SK-N-SH (cell line): Measurements from ENCODE around the gene DTNA. TPM values are rescaled to one million over a fixed set of nuclear protein-coding genes. Genes with fewer than 3 reads are reported as not detected.

Experiments used
- CTCF ChIA-PET: fragments of 300-600, 350-600 bp; formaldehyde crosslinking; extraction: SDS; loops from one replicate; lab custom pipeline; 2021; lab: Yijun Ruan, JAX
- POLR2A ChIA-PET: fragments of 350-600 bp; sonication (Branson Sonifier 250); formaldehyde crosslinking; extraction: SDS; loops from one replicate; lab custom pipeline; 2020; ENCODE audit warnings: antibody characterized with exemption, inconsistent platforms; lab: Yijun Ruan, JAX
- DNase-seq: peaks from one replicate; pipeline ENCODE4 v3.0.0; 2012
- H2AFZ ChIP-seq: fragments of 200-600 bp; sonication (generic); 2 replicates; pipeline ENCODE4 v1.8.1; 2016; ENCODE audit warnings: antibody characterized with exemption, mild to moderate bottlenecking, low read depth
- H3F3A ChIP-seq: fragments of 200-600 bp; sonication (generic); replicated peaks from 2 replicates; pipeline ENCODE3; 2016; ENCODE audit warnings: antibody characterized with exemption, mild to moderate bottlenecking; ENCODE audit not compliant: insufficient read depth
- H3K27ac ChIP-seq, 2 experiments: fragments of 200-500 bp in 1 of 2; fragments of 200-600 bp in 1 of 2; sonication (Bioruptor generic) in 1 of 2; sonication (generic), shearing (Covaris generic) in 1 of 2; 2 replicates each; pipeline versions ENCODE4 v1.5.1 to v1.6.1; 2014 to 2016; ENCODE audit warnings: low read depth in 2 of 2, inconsistent platforms in 1 of 2, low read length in 1 of 2, mild to moderate bottlenecking in 1 of 2, mixed read lengths in 1 of 2
- H3K27me3 ChIP-seq: fragments of 200-600 bp; sonication (generic), shearing (Covaris generic); 2 replicates; pipeline ENCODE4 v1.6.1; 2016; ENCODE audit warnings: mixed run types; ENCODE audit not compliant: insufficient read depth
- H3K36me3 ChIP-seq, 2 experiments: fragments of 200-500 bp in 1 of 2; fragments of 200-600 bp in 1 of 2; sonication (Bioruptor generic) in 1 of 2; sonication (generic) in 1 of 2; replicated peaks in 1 of 2; 2 replicates each; pipeline versions ENCODE3 to v1.5.1; 2014 to 2016; ENCODE audit warnings: low read length in 1 of 2, mild to moderate bottlenecking in 1 of 2; ENCODE audit not compliant: insufficient read depth in 2 of 2, control insufficient read depth in 1 of 2
- H3K4me1 ChIP-seq, 2 experiments: fragments of 200-500 bp in 1 of 2; fragments of 200-600 bp in 1 of 2; sonication (Bioruptor generic) in 1 of 2; sonication (generic), shearing (Covaris generic) in 1 of 2; 2 replicates each; pipeline versions ENCODE4 v1.5.1 to v1.6.1; 2014 to 2016; ENCODE audit warnings: low read depth in 1 of 2, low read length in 1 of 2, mixed run types in 1 of 2; ENCODE audit not compliant: insufficient read depth in 2 of 2, control insufficient read depth in 1 of 2
- H3K4me2 ChIP-seq: fragments of 200-600 bp; sonication (generic), shearing (Covaris generic); 2 replicates; pipeline ENCODE4 v1.6.1; 2017; ENCODE audit warnings: mixed run types
- H3K4me3 ChIP-seq, 2 experiments: fragments of 200-500 bp in 1 of 2; fragments of 200-600 bp in 1 of 2; sonication (Bioruptor generic) in 1 of 2; sonication (generic), shearing (Covaris generic) in 1 of 2; 2 replicates each; pipeline versions ENCODE4 v1.5.1 to v1.8.1; 2014 to 2016; ENCODE audit warnings: low read depth in 2 of 2, inconsistent platforms in 1 of 2, low read length in 1 of 2, mild to moderate bottlenecking in 1 of 2, mixed read lengths in 1 of 2, moderate library complexity in 1 of 2
- H3K79me2 ChIP-seq: fragments of 200-600 bp; sonication (generic); 2 replicates; pipeline ENCODE4 v1.8.1; 2017; ENCODE audit warnings: mild to moderate bottlenecking; ENCODE audit not compliant: insufficient read depth
- H3K9ac ChIP-seq: fragments of 200-600 bp; sonication (generic); 2 replicates; pipeline ENCODE4 v1.6.1; 2017; ENCODE audit warnings: mixed run types
- H3K9me2 ChIP-seq: fragments of 200-600 bp; sonication (generic); 2 replicates; pipeline ENCODE4 v1.6.1; 2017; ENCODE audit warnings: mixed run types
- H3K9me3 ChIP-seq: fragments of 200-600 bp; sonication (generic); 2 replicates; pipeline ENCODE4 v1.6.1; 2017; ENCODE audit warnings: mixed run types, mild to moderate bottlenecking, moderate library complexity
- H4K20me1 ChIP-seq: fragments of 200-600 bp; sonication (generic); 2 replicates; pipeline ENCODE4 v1.6.1; 2017; ENCODE audit warnings: mild to moderate bottlenecking, mixed run types; ENCODE audit not compliant: insufficient read depth
- CHD2 ChIP-seq: fragments of 150-350 bp; IDR thresholded peaks from 2 replicates; pipeline ENCODE4 v1.6.1; 2018; ENCODE audit warnings: low read length; ENCODE audit not compliant: partially characterized antibody
- CTCF ChIP-seq: fragments of 200-600 bp; sonication (generic); IDR thresholded peaks from 2 replicates; pipeline ENCODE4 v1.6.1; 2017; ENCODE audit warnings: antibody characterized with exemption, mild to moderate bottlenecking, moderate library complexity
- ELF1 ChIP-seq: IDR thresholded peaks from 2 replicates; pipeline ENCODE4 v1.4.0; 2012
- EP300 ChIP-seq, 2 experiments: IDR thresholded peaks; 2 replicates each; pipeline versions ENCODE4 v1.4.0 to v1.6.1; 2012; ENCODE audit warnings: borderline replicate concordance in 1 of 2, low read depth in 1 of 2, low read length in 1 of 2
- GABPA ChIP-seq: IDR thresholded peaks from 2 replicates; pipeline ENCODE4 v1.4.0; 2012; ENCODE audit warnings: low read depth, mild to moderate bottlenecking
- GATA2 ChIP-seq: sonication (generic); formaldehyde crosslinking; IDR thresholded peaks from 2 replicates; pipeline ENCODE4 v1.5.0; 2020; ENCODE audit warnings: mild to moderate bottlenecking, missing genetic modification reagents
- JUND ChIP-seq: IDR thresholded peaks from 2 replicates; pipeline ENCODE4 v1.4.0; 2012
- MAX ChIP-seq: IDR thresholded peaks from 2 replicates; pipeline ENCODE4 v1.4.0; 2012; ENCODE audit warnings: low read depth
- NFIC ChIP-seq: IDR thresholded peaks from 2 replicates; pipeline ENCODE4 v1.4.0; 2012; ENCODE audit warnings: borderline replicate concordance
- NRF1 ChIP-seq: IDR thresholded peaks from 2 replicates; pipeline ENCODE4 v1.6.1; 2012; ENCODE audit warnings: low read depth, mild to moderate bottlenecking, low read length
- POLR2AphosphoS5 ChIP-seq: IDR thresholded peaks from 2 replicates; pipeline ENCODE4 v1.6.1; 2012; ENCODE audit warnings: low read depth, low read length
- RAD21 ChIP-seq: IDR thresholded peaks from 2 replicates; pipeline ENCODE4 v1.6.1; 2012; ENCODE audit warnings: mild to moderate bottlenecking, low read length
- RCOR1 ChIP-seq: fragments of 150-350 bp; IDR thresholded peaks from 2 replicates; pipeline ENCODE4 v1.6.1; 2017; ENCODE audit warnings: antibody characterized with exemption, low read length
- RFX5 ChIP-seq: IDR thresholded peaks from 2 replicates; pipeline ENCODE4 v1.6.1; 2012; ENCODE audit warnings: mild to moderate bottlenecking, improper control_type of control experiment, low read length
- RXRA ChIP-seq: IDR thresholded peaks from 2 replicates; pipeline ENCODE4 v1.4.0; 2012; ENCODE audit warnings: low read depth, mild to moderate bottlenecking, borderline replicate concordance
- SMC3 ChIP-seq: IDR thresholded peaks from 2 replicates; pipeline ENCODE4 v1.6.1; 2012; ENCODE audit warnings: low read depth, low read length, improper control_type of control experiment
- TCF12 ChIP-seq: IDR thresholded peaks from 2 replicates; pipeline ENCODE4 v1.4.0; 2012
- ZBTB33 ChIP-seq: IDR thresholded peaks from 2 replicates; pipeline ENCODE4 v1.4.0; 2012; ENCODE audit warnings: low read depth, borderline replicate concordance
- WGBS: methylation state at CpG from one replicate; pipeline ENCODE4 v1.1.6; 2017; ENCODE audit warnings: low lambda C conversion rate; 5-methylcytosine and 5-hydroxymethylcytosine counted together
- polyA plus RNA-seq, 3 experiments: library from polyadenylated mRNA; depleted of rRNA; stranded (reverse); fragments of >200 nt; gene quantifications; 2 replicates each; pipeline ENCODE4 v1.2.3, GENCODE V29; 2012
- TF ChIP-seq, protein P1 (sequence below): IDR thresholded peaks from 2 replicates; pipeline ENCODE4 v1.4.0; 2012; ENCODE audit warnings: low read depth, borderline replicate concordance

Gene DTNA
- polyA plus RNA-seq, 1 of the 3 experiments (the other 2 are of a cell fraction): 7.9 TPM

- DNase-seq: no peak
- Histone ChIP-seq H3K36me3 (no peaks in the 10 kb centered on the region), H3K79me2 (no peaks in the 10 kb centered on the region), H3K9ac (no peak overlapping the region), H3K4me1 (no peaks in the 10 kb centered on the region), H3K4me3 (no peak overlapping the region), H4K20me1 (no peaks in the 10 kb centered on the region), H2AFZ (no peak overlapping the region), H3K9me2 (no peaks in the 10 kb centered on the region), H3K4me2 (no peak overlapping the region), H3K27ac (no peak overlapping the region), H3K9me3 (no peaks in the 10 kb centered on the region)
- ChIA-PET POLR2A (no interaction called here), CTCF (interaction anchor here (0.6 kb wide), 1 partner anchor 57 kb away, joined by 3 read pairs; no protein-coding TSS in a partner anchor)
- 85% methylated on average over 6 of the region's 7 CpGs for WGBS
- TF ChIP-seq CTCF: no peak
- no peak for TF ChIP-seq JUND
- no peak for TF ChIP-seq POLR2AphosphoS5
- TF ChIP-seq EP300 (IDR thresholded peaks at IDR 0.05; ENCODE audit: borderline replicate concordance in 1 of 2, low read depth in 1 of 2, low read length in 1 of 2): no peak
- no peak for TF ChIP-seq RAD21
- TF ChIP-seq ELF1: no peak
- no peak for TF ChIP-seq CHD2
- no peak for TF ChIP-seq GABPA
- no peak for TF ChIP-seq MAX
- TF ChIP-seq, protein P1, sequence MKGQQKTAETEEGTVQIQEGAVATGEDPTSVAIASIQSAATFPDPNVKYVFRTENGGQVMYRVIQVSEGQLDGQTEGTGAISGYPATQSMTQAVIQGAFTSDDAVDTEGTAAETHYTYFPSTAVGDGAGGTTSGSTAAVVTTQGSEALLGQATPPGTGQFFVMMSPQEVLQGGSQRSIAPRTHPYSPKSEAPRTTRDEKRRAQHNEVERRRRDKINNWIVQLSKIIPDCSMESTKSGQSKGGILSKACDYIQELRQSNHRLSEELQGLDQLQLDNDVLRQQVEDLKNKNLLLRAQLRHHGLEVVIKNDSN: no peak
- no peak for TF ChIP-seq TCF12
- no peak for TF ChIP-seq RXRA
- TF ChIP-seq ZBTB33: no peak
- TF ChIP-seq RFX5: no peak
- TF ChIP-seq GATA2 (CRISPR knock-in tag): no peak
- no peak for TF ChIP-seq RCOR1
- TF ChIP-seq NFIC: no peak
- no peak for TF ChIP-seq SMC3
- TF ChIP-seq NRF1: no peak
- TF ChIP-seq, all 33 proteins: peak for 0
- Histone ChIP-seq H3F3A (no peaks in the 10 kb centered on the region), H3K27me3 (no peaks in the 10 kb centered on the region)
These were observed 149.4 kb downstream of the DTNA start for GRCh38 chr18:34859496-34859895.
